Measurements from ENCODE around the gene SARDH. TPM values are rescaled to one million over a fixed set of nuclear protein-coding genes. Genes with fewer than 3 reads are reported as not detected.

SARDH gene
- total RNA-seq, 1 experiment from 2014 or later = 5.3 TPM

GRCh38 chr9:133715866-133716563, 22.1 kb downstream of the SARDH start:
- Histone ChIP-seq H3K18ac (ENCODE audit: insufficient read length, low read depth, low read length) (no peak overlapping the region), H4K5ac (ENCODE audit: insufficient read length, low read depth, low read length) (no peak overlapping the region), H4K91ac (ENCODE audit: insufficient read length, low read depth, low read length) (no peak overlapping the region), H3K23ac (ENCODE audit: insufficient read length, low read depth, low read length) (no peak overlapping the region), H2BK120ac (ENCODE audit: low read depth, low read length, poor library complexity, severe bottlenecking) (no peak overlapping the region), H3T11ph (ENCODE audit: low read length) (no peak overlapping the region), H3K4me1 (ENCODE audit: insufficient read depth, low read length) (no peaks in the 10 kb centered on the region), H3K56ac (ENCODE audit: insufficient read length, low read depth, low read length) (no peak overlapping the region), H3K23me2 (ENCODE audit: insufficient read length, low read depth, low read length, poor library complexity, severe bottlenecking) (peaks cover 2% of the 10 kb centered on the region), H3K79me1 (ENCODE audit: insufficient read depth, low read depth, low read length, poor library complexity, severe bottlenecking) (no peaks in the 10 kb centered on the region), H3K27ac (ENCODE audit: insufficient read length, low read depth, low read length) (no peak overlapping the region), H3K9me3 (ENCODE audit: control insufficient read depth, low read depth, low read length) (no peaks in the 10 kb centered on the region), H3K14ac (ENCODE audit: insufficient read depth, low read length) (no peak overlapping the region), H3K79me2 (ENCODE audit: insufficient read depth, low read length) (no peaks in the 10 kb centered on the region), H2BK5ac (ENCODE audit: insufficient read length, low read length) (no peak overlapping the region), H3K4ac (ENCODE audit: low read depth, low read length) (no peak overlapping the region), H4K8ac (replicated peaks; ENCODE audit: insufficient read length, low read depth, low read length) (no peak overlapping the region), H2AFZ (ENCODE audit: low read length) (no peak overlapping the region), H3K27me3 (ENCODE audit: insufficient read depth, low read length) (no peaks in the 10 kb centered on the region), H4K20me1 (ENCODE audit: control insufficient read depth, insufficient read depth, insufficient read length) (no peaks in the 10 kb centered on the region), H2BK12ac (ENCODE audit: insufficient read length, low read depth, low read length) (no peak overlapping the region), H2BK20ac (ENCODE audit: low read depth, low read length, poor library complexity, severe bottlenecking) (no peak overlapping the region), H2AK5ac (ENCODE audit: insufficient read length, low read length) (no peak overlapping the region), H3K9ac (ENCODE audit: extremely low read depth, insufficient read length, low read length) (no peak overlapping the region), H3K4me2 (ENCODE audit: insufficient read depth, insufficient read length, low read length) (no peak overlapping the region), H2BK15ac (ENCODE audit: low read depth, low read length) (no peak overlapping the region)
- peak; percentile 55 for DNase-seq
- peak overlapping the region; percentile 60 to 93 (median 88); a peak in 5 of 7 replicates for H3K27ac Mint-ChIP-seq
- peak; percentile 70 for TF ChIP-seq CTCF (conservative IDR thresholded peaks at IDR 0.05)
- H3K4me1 Mint-ChIP-seq = peaks cover 12 to 22% of the 10 kb centered on the region in 2 experiments
- H3K4me3 Mint-ChIP-seq = no peak overlapping the region
- no peaks in the 10 kb centered on the region for H3K27me3 Mint-ChIP-seq (ENCODE audit: low read depth)
- H3K36me3 Mint-ChIP-seq (ENCODE audit: insufficient read depth in 1 of 3, low read depth in 3 of 3) = no peaks in the 10 kb centered on the region; a peak in 1 of 7 replicates
- H3K9me3 Mint-ChIP-seq = no peaks in the 10 kb centered on the region
- WGBS (ENCODE audit: extremely low coverage, insufficient read length, low lambda C conversion rate) = no CpG with 5 or more reads among the region's 21 CpGs

All from H9 (cell line).